RPMI7951 (cell line): ENCODE measurements around the gene DDOST. TPM values are rescaled to one million over a fixed set of nuclear protein-coding genes. Genes with fewer than 3 reads are reported as not detected.

Experiments
- total RNA-seq: library from RNA; depleted of rRNA; stranded (reverse); fragments of >200 nt; shearing (Covaris generic); gene quantifications from 2 replicates; pipeline ENCODE4 v1.2.3, GENCODE V29; 2014; rRNA removed

The DDOST gene
- total RNA-seq, 1 experiment from 2014 or later, result 456 TPM

Other genes with a start within 250 kb of the DDOST start
- 6.7 and 9.9 TPM in 2 replicates for gene CAMK2N1, start 175.2 kb downstream of the DDOST start, total RNA-seq
- gene MUL1, start 153.2 kb downstream of the DDOST start, total RNA-seq, result 18.1 and 22.1 TPM in 2 replicates
- 0.10 TPM in 1 of 2 replicates, not detected in the other for gene FAM43B, start 108.8 kb downstream of the DDOST start, total RNA-seq
- 23.9 and 24.9 TPM in 2 replicates for gene CDA, start 72.3 kb downstream of the DDOST start, total RNA-seq
- 52.0 and 57.2 TPM in 2 replicates for gene PINK1, start 27.9 kb downstream of the DDOST start, total RNA-seq
- gene KIF17, start 56.6 kb upstream of the DDOST start, total RNA-seq, result not detected in 2 replicates
- gene SH2D5, start 71.3 kb upstream of the DDOST start, total RNA-seq, result 0.20 and 0.24 TPM in 2 replicates
- gene HP1BP3, start 125.9 kb upstream of the DDOST start, total RNA-seq, result 256 and 283 TPM in 2 replicates